COR-L47 (cell line): Measurements from ENCODE around the gene RND3.

Experiments
- DNase-seq: peaks from one replicate; lab custom pipeline; 2025; lab: John Stamatoyannopoulos, UW

The RND3 gene

GRCh38 chr2:150441226-150441625 lies 46.2 kb downstream of the RND3 start:
- no peak for DNase-seq

GRCh38 chr2:150438654-150439053 lies 48.8 kb downstream of the RND3 start:
- no peak for DNase-seq

- DNase-seq = no peak
Measured at GRCh38 chr2:150438041-150438440, 49.4 kb downstream of the RND3 start.

GRCh38 chr2:150432312-150432625 lies 55.2 kb downstream of the RND3 start:
- DNase-seq = no peak

GRCh38 chr2:150431561-150432311 lies 55.7 kb downstream of the RND3 start:
- DNase-seq = no peak

- DNase-seq = no peak
Measured at GRCh38 chr2:150429384-150429961, 58.0 kb downstream of the RND3 start.

- DNase-seq = no peak
Measured at GRCh38 chr2:150428641-150429040, 58.8 kb downstream of the RND3 start.

- DNase-seq = no peak
Measured at GRCh38 chr2:150427298-150427697, 60.2 kb downstream of the RND3 start.

- DNase-seq = no peak
Measured at GRCh38 chr2:150426724-150427123, 60.7 kb downstream of the RND3 start.

GRCh38 chr2:150426315-150426714 lies 61.2 kb downstream of the RND3 start:
- no peak for DNase-seq

GRCh38 chr2:150425121-150425955 lies 62.1 kb downstream of the RND3 start:
- DNase-seq = no peak

- DNase-seq = no peak
Measured at GRCh38 chr2:150424406-150424805, 63.1 kb downstream of the RND3 start.

- no peak for DNase-seq
Measured at GRCh38 chr2:150421126-150421651, 66.3 kb downstream of the RND3 start.

- DNase-seq = no peak
Measured at GRCh38 chr2:150418916-150419315, 68.6 kb downstream of the RND3 start.
